ENCODE data around the gene PNPLA7.
A peak's percentile ranks its signal among the peaks of the same experiment; 100 is the strongest.

The PNPLA7 gene

GRCh38 chr9:137446851-137447471 is 103.2 kb downstream of the PNPLA7 start:
- DNase-seq: no peak

- no peak for DNase-seq
These were observed 104.2 kb downstream of the PNPLA7 start for GRCh38 chr9:137445930-137446431.

- peak; percentile 94 for DNase-seq
These were observed 104.9 kb downstream of the PNPLA7 start for GRCh38 chr9:137445275-137445807.

GRCh38 chr9:137444106-137444790 is 106.0 kb downstream of the PNPLA7 start:
- DNase-seq: no peak

GRCh38 chr9:137441935-137442321 is 108.3 kb downstream of the PNPLA7 start:
- DNase-seq: no peak

GRCh38 chr9:137441289-137441934 is 108.8 kb downstream of the PNPLA7 start, which contains the start of gene ENTPD8:
ENTPD8 (minus strand) TSS chr9:137441357; CDS start chr9:137438285, 3,072 bp downstream.
- DNase-seq: no peak

- DNase-seq: no peak
These were observed 111.0 kb downstream of the PNPLA7 start for GRCh38 chr9:137439158-137439714.

GRCh38 chr9:137438591-137439157 is 111.5 kb downstream of the PNPLA7 start:
- no peak for DNase-seq

- DNase-seq: no peak
These were observed 112.3 kb downstream of the PNPLA7 start for GRCh38 chr9:137437691-137438590.

GRCh38 chr9:137436761-137437600 is 113.2 kb downstream of the PNPLA7 start:
- no peak for DNase-seq

GRCh38 chr9:137435980-137436760 is 114.0 kb downstream of the PNPLA7 start:
- no peak for DNase-seq

- DNase-seq: no peak
These were observed 114.8 kb downstream of the PNPLA7 start for GRCh38 chr9:137435381-137435891.

GRCh38 chr9:137434498-137435380 is 115.5 kb downstream of the PNPLA7 start:
- DNase-seq: no peak

GRCh38 chr9:137433916-137434431 is 116.2 kb downstream of the PNPLA7 start:
- no peak for DNase-seq

- DNase-seq: no peak
These were observed 116.8 kb downstream of the PNPLA7 start for GRCh38 chr9:137433349-137433915.

GRCh38 chr9:137432687-137433348 is 117.4 kb downstream of the PNPLA7 start:
- no peak for DNase-seq

GRCh38 chr9:137431416-137431931 is 118.7 kb downstream of the PNPLA7 start:
- DNase-seq: no peak

Data from activated effector memory CD4-positive, alpha-beta T cell treated with anti-CD3 and anti-CD28 coated beads, Interleukin-2, amount 50 U/mL, for 16 hours (primary cell).